Lung (tissue), 12 donors: ENCODE results near the gene IRX4. TPM values are rescaled to one million over a fixed set of nuclear protein-coding genes. Genes with fewer than 3 reads are reported as not detected.
A peak's percentile ranks its signal among the peaks of the same experiment; 100 is the strongest.
"Not testable (repeated sequence)": the region's sequence is repeated elsewhere in the genome, so short reads cannot be mapped to it uniquely, and the experiment has no call there.

ENCODE experiments used
- ATAC-seq: fragments of 200-7000 bp; cut with Tn5 transposase; one replicate; pipeline ENCODE4 v1.9.1; 2020; ENCODE audit warnings: moderate number of reproducible peaks; ENCODE audit not compliant: insufficient read depth, low FRiP score
- DNase-seq, 3 donors: peaks; one replicate each; pipeline ENCODE4 v3.0.0-alpha.2; 2013 to 2017
- H3K27ac ChIP-seq, 2 donors: one replicate each; pipeline ENCODE4 v1.5.1; 2013; ENCODE audit warnings: mild to moderate bottlenecking in 2 of 2, moderate library complexity in 2 of 2, control low read depth in 1 of 2, inconsistent platforms in 1 of 2, low read depth in 1 of 2, low read length in 1 of 2
- H3K27me3 ChIP-seq, 3 donors: one replicate each; pipeline ENCODE4 v1.5.1; 2013; ENCODE audit warnings: low read length in 2 of 3; ENCODE audit not compliant: control insufficient read depth in 3 of 3, insufficient read depth in 3 of 3
- H3K36me3 ChIP-seq, 4 donors: one replicate each; pipeline ENCODE4 v1.5.1; 2013; ENCODE audit warnings: low read length in 4 of 4, mild to moderate bottlenecking in 1 of 4, moderate library complexity in 1 of 4; ENCODE audit not compliant: control insufficient read depth in 4 of 4, insufficient read depth in 4 of 4
- H3K4me1 ChIP-seq, 5 donors: one replicate each; pipeline ENCODE4 v1.5.1; 2013; ENCODE audit warnings: low read length in 5 of 5, mild to moderate bottlenecking in 2 of 5, moderate library complexity in 1 of 5; ENCODE audit not compliant: control insufficient read depth in 5 of 5, insufficient read depth in 5 of 5
- H3K4me3 ChIP-seq: one replicate; pipeline ENCODE4 v1.5.1; 2013; ENCODE audit warnings: mild to moderate bottlenecking, control low read depth, moderate library complexity
- H3K9ac ChIP-seq, 2 donors: one replicate each; pipeline ENCODE4 v1.5.1; 2013; ENCODE audit warnings: low read length in 2 of 2, control low read depth in 1 of 2; ENCODE audit not compliant: insufficient read depth in 1 of 2
- H3K9me3 ChIP-seq, 4 donors: one replicate each; pipeline ENCODE4 v1.5.1; 2013; ENCODE audit warnings: low read length in 3 of 4, mild to moderate bottlenecking in 1 of 4, moderate library complexity in 1 of 4; ENCODE audit not compliant: control insufficient read depth in 4 of 4, insufficient read depth in 3 of 4
- CTCF ChIP-seq: IDR thresholded peaks from 2 replicates; pipeline ENCODE4 v1.5.1; 2012; ENCODE audit warnings: mild to moderate bottlenecking; ENCODE audit errors: control extremely low read depth, extremely low read depth
- WGBS, 2 donors: extraction: QIAGEN DNeasy Blood & Tissue Kit; methylation state at CpG; one replicate each; pipeline ENCODE4 v1.1.7; 2013; 5-methylcytosine and 5-hydroxymethylcytosine counted together
- polyA plus RNA-seq, 2 donors: library from polyadenylated mRNA; stranded (reverse); fragments of 200-250 nt; gene quantifications; one replicate each; pipeline ENCODE4 v1.2.1, GENCODE V29; 2013
- total RNA-seq, 2 donors: library from RNA; depleted of rRNA in 1 of 2; stranded (reverse); fragments of >200 nt in 1 of 2; gene quantifications; one replicate each; pipeline ENCODE4 v1.2.1, GENCODE V29; 2014 to 2021
- donor health status: control.
- donor health status: control.
- donor health status: Bipolar disorder and iron deficiency.
- donor health status: healthy.
- donor health status: DM: yes; HTN: yes; CAD: no.

Gene IRX4
- total and polyA plus RNA-seq, 4 donors, result 0.02 TPM; not detected in 3

- DNase-seq (no peak), ATAC-seq (no peak)
- no peak overlapping the region for H3K9ac ChIP-seq
- no peak overlapping the region for H3K27ac ChIP-seq
- H3K4me1 ChIP-seq, result peaks cover 0 to 10% (median 6%) of the 10 kb centered on the region in 5 donors
- peaks cover 0 to 19% (median 0%) of the 10 kb centered on the region in 4 donors for H3K9me3 ChIP-seq
- no peak overlapping the region for H3K4me3 ChIP-seq
- no peaks in the 10 kb centered on the region for H3K36me3 ChIP-seq
- no peak for TF ChIP-seq CTCF
- WGBS, 2 donors, result 5 to 11% methylated on average over 9 to 10 of the region's 10 CpGs
- H3K27me3 ChIP-seq, result peaks cover 29 to 89% (median 67%) of the 10 kb centered on the region in 3 donors
Measured at GRCh38 chr5:1874348-1874747, 8.4 kb downstream of the IRX4 start.

DNA sequence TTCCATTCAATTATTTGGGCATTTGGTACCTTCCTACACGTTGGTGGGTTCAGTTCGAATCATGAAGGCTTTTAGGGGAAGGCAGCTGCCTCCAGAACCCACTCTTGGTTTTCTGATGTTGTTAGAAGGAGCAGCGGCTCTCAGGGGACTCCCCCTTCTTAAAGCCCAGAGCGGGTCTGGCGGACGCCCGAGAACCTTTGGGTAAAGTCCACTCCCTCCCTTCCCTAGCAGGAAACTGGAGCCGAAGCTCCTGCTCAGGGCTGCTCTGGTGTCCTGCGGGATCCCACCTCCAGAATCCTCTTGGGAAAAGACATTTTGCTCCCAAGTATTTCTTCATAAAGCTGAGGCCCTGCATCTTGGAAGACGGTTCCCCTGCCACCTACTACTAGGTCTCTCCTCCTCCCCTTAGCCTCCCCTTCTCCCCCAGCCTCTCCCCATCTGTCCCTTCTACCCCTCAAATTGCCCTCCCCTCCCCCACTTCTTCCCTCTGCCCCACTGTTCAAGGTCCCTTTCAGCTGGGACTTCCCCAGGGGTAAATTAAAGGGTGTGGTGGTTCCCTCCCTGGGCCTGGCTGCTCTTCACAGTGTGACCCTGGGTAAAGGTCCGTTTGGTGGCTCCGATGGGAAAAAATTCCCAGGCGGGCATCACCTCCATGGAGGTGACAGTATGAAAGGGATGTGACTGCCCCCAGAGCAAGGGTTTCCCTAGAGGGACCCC, 9.3 kb downstream of the IRX4 start:
- no peaks in the 10 kb centered on the region for H3K36me3 ChIP-seq
- DNase-seq, result peak in 1 of 3 donors; percentile 14
- H3K27ac ChIP-seq, result no peak overlapping the region
- peaks cover 0 to 16% (median 0%) of the 10 kb centered on the region in 4 donors for H3K9me3 ChIP-seq
- peaks cover 24 to 83% (median 66%) of the 10 kb centered on the region in 3 donors for H3K27me3 ChIP-seq
- no peak overlapping the region for H3K4me3 ChIP-seq
- TF ChIP-seq CTCF, result no peak
- H3K9ac ChIP-seq, result no peak overlapping the region
- no peak for ATAC-seq
- H3K4me1 ChIP-seq, result peaks cover 0 to 10% (median 6%) of the 10 kb centered on the region in 5 donors
- WGBS, 2 donors, result 21 to 29% methylated on average over 13 of the region's 13 CpGs

GRCh38 chr5:1871441-1871840, 11.3 kb downstream of the IRX4 start:
- Histone ChIP-seq H3K4me1 (peaks cover 0 to 8% (median 6%) of the 10 kb centered on the region in 5 donors), H3K27me3 (peaks cover 12 to 87% (median 74%) of the 10 kb centered on the region in 3 donors), H3K9ac (no peak overlapping the region), H3K4me3 (no peak overlapping the region), H3K9me3 (peaks cover 0 to 16% (median 0%) of the 10 kb centered on the region in 4 donors), H3K36me3 (no peaks in the 10 kb centered on the region), H3K27ac (no peak overlapping the region)
- no peak for TF ChIP-seq CTCF
- 77 to 81% methylated on average over 14 of the region's 14 CpGs for WGBS, 2 donors
- DNase-seq (no peak), ATAC-seq (no peak)

- not testable (repeated sequence) for ATAC-seq, H3K9ac ChIP-seq, H3K4me1 ChIP-seq, H3K4me3 ChIP-seq, H3K36me3 ChIP-seq, H3K27ac ChIP-seq, DNase-seq
- Histone ChIP-seq H3K27me3 (peaks cover 4 to 89% (median 73%) of the 10 kb centered on the region in 3 donors), H3K9me3 (peaks cover 0 to 14% (median 0%) of the 10 kb centered on the region in 4 donors)
- 92 to 94% methylated on average over 21 of the region's 21 CpGs for WGBS, 2 donors
Measured at GRCh38 chr5:1870435-1871272, 12.1 kb downstream of the IRX4 start.
